NT2/D1 (cell line): ENCODE data around the gene CRACR2B.

ENCODE experiments used
- DNase-seq: peaks from one replicate; pipeline ENCODE4 v3.0.0-alpha.2; 2011; ENCODE audit warnings: low read depth, low spot score
- H3K27me3 ChIP-seq: 2 replicates; pipeline ENCODE4 v1.6.0; 2011; ENCODE audit warnings: mild to moderate bottlenecking; ENCODE audit not compliant: insufficient read length, insufficient read depth
- H3K36me3 ChIP-seq: 2 replicates; pipeline ENCODE4 v1.6.1; 2011; ENCODE audit warnings: mild to moderate bottlenecking, low read length, mixed read lengths; ENCODE audit not compliant: insufficient read depth, insufficient read length
- H3K4me1 ChIP-seq: 2 replicates; pipeline ENCODE4 v1.5.1; 2011; ENCODE audit not compliant: insufficient read depth, insufficient read length
- H3K4me3 ChIP-seq: 2 replicates; pipeline ENCODE4 v1.5.1; 2011; ENCODE audit warnings: low read depth; ENCODE audit not compliant: insufficient read length
- H3K9ac ChIP-seq: 2 replicates; pipeline ENCODE4 v1.6.0; 2011; ENCODE audit warnings: low read depth; ENCODE audit not compliant: insufficient read length
- H3K9me3 ChIP-seq: 2 replicates; pipeline ENCODE4 v1.5.1; 2011; ENCODE audit warnings: mild to moderate bottlenecking, low read length; ENCODE audit not compliant: insufficient read depth
- SUZ12 ChIP-seq: IDR thresholded peaks from 2 replicates; pipeline ENCODE4 v1.6.1; 2011; ENCODE audit not compliant: insufficient read length, insufficient read depth; ENCODE audit errors: extremely low read depth
- YY1 ChIP-seq: IDR thresholded peaks from 2 replicates; pipeline ENCODE4 v1.6.1; 2011; ENCODE audit not compliant: insufficient read length, insufficient read depth
- ZNF274 ChIP-seq: IDR thresholded peaks from 2 replicates; pipeline ENCODE4 v1.6.1; 2011; ENCODE audit warnings: mild to moderate bottlenecking, low read depth, low read length

The CRACR2B gene

GRCh38 chr11:828506-829175, 922 bp downstream of the CRACR2B start:
- Histone ChIP-seq H3K9me3 (no peaks in the 10 kb centered on the region), H3K27me3 (peaks cover 69% of the 10 kb centered on the region), H3K4me3 (peak overlapping the region; percentile 62), H3K36me3 (peaks cover 16% of the 10 kb centered on the region), H3K9ac (peak overlapping the region; percentile 86), H3K4me1 (peaks cover 39% of the 10 kb centered on the region)
- no peak for DNase-seq
- TF ChIP-seq YY1 (no peak), SUZ12 (no peak), ZNF274 (no peak)

- Histone ChIP-seq H3K27me3 (peaks cover 69% of the 10 kb centered on the region), H3K4me1 (peaks cover 40% of the 10 kb centered on the region), H3K4me3 (peak overlapping the region; percentile 62)
Measured at GRCh38 chr11:829176-829846, 1.6 kb downstream of the CRACR2B start.

GRCh38 chr11:829847-830294, 2.2 kb downstream of the CRACR2B start:
- H3K9ac ChIP-seq, result peak overlapping the region; percentile 86
- H3K36me3 ChIP-seq, result peaks cover 14% of the 10 kb centered on the region
- H3K4me1 ChIP-seq, result peaks cover 43% of the 10 kb centered on the region
- H3K4me3 ChIP-seq, result peak overlapping the region; percentile 62
- TF ChIP-seq ZNF274 (no peak), YY1 (no peak), SUZ12 (no peak)
- H3K27me3 ChIP-seq, result peaks cover 69% of the 10 kb centered on the region
- no peaks in the 10 kb centered on the region for H3K9me3 ChIP-seq
- no peak for DNase-seq

More at GRCh38 chr11:829176-829846, 1.6 kb downstream of the CRACR2B start:
- Histone ChIP-seq H3K9me3 (no peaks in the 10 kb centered on the region), H3K36me3 (peaks cover 14% of the 10 kb centered on the region), H3K9ac (peak overlapping the region; percentile 86)
- no peak for DNase-seq
- TF ChIP-seq YY1 (no peak), ZNF274 (no peak), SUZ12 (no peak)

GRCh38 chr11:830295-831117, 2.8 kb downstream of the CRACR2B start:
- peaks cover 12% of the 10 kb centered on the region for H3K36me3 ChIP-seq
- peak overlapping the region; percentile 88 for H3K9ac ChIP-seq
- TF ChIP-seq YY1 (no peak), ZNF274 (no peak), SUZ12 (no peak)
- peaks cover 65% of the 10 kb centered on the region for H3K27me3 ChIP-seq
- peaks cover 45% of the 10 kb centered on the region for H3K4me1 ChIP-seq
- no peak for DNase-seq
- H3K9me3 ChIP-seq, result no peaks in the 10 kb centered on the region
- H3K4me3 ChIP-seq, result peak overlapping the region; percentile 62

GRCh38 chr11:831118-831864, 3.6 kb downstream of the CRACR2B start:
- H3K4me1 ChIP-seq, result peaks cover 39% of the 10 kb centered on the region
- DNase-seq, result no peak
- H3K4me3 ChIP-seq, result peak overlapping the region; percentile 62
- H3K9me3 ChIP-seq, result no peaks in the 10 kb centered on the region
- peaks cover 15% of the 10 kb centered on the region for H3K36me3 ChIP-seq
- TF ChIP-seq YY1, result no peak
- no peak for TF ChIP-seq SUZ12
- TF ChIP-seq ZNF274, result no peak
- H3K27me3 ChIP-seq, result peaks cover 57% of the 10 kb centered on the region
- peak overlapping the region; percentile 88 for H3K9ac ChIP-seq

GRCh38 chr11:831961-832528, 4.3 kb downstream of the CRACR2B start:
- DNase-seq, result no peak
- TF ChIP-seq SUZ12 (no peak), YY1 (no peak), ZNF274 (no peak)
- Histone ChIP-seq H3K4me3 (peak overlapping the region; percentile 62), H3K4me1 (peaks cover 39% of the 10 kb centered on the region), H3K9ac (peak overlapping the region; percentile 88), H3K9me3 (no peaks in the 10 kb centered on the region), H3K36me3 (peaks cover 22% of the 10 kb centered on the region), H3K27me3 (peaks cover 49% of the 10 kb centered on the region)
